AG10803 (cell line): ENCODE data around the gene DEK.
"Not testable (repeated sequence)": the region's sequence is repeated elsewhere in the genome, so short reads cannot be mapped to it uniquely, and the experiment has no call there.

Source experiments
- DNase-seq: peaks from one replicate; pipeline ENCODE4 v3.0.0; 2010; ENCODE audit warnings: low read depth
- H3K4me3 ChIP-seq: 2 replicates; pipeline ENCODE4 v1.5.1; 2011; ENCODE audit warnings: mild to moderate bottlenecking, low read length, control low read depth
- CTCF ChIP-seq: conservative IDR thresholded peaks from 2 replicates; pipeline ENCODE4 v1.5.1; 2011; ENCODE audit warnings: mild to moderate bottlenecking, low read length, control low read depth, inconsistent platforms

The DEK gene

DNA sequence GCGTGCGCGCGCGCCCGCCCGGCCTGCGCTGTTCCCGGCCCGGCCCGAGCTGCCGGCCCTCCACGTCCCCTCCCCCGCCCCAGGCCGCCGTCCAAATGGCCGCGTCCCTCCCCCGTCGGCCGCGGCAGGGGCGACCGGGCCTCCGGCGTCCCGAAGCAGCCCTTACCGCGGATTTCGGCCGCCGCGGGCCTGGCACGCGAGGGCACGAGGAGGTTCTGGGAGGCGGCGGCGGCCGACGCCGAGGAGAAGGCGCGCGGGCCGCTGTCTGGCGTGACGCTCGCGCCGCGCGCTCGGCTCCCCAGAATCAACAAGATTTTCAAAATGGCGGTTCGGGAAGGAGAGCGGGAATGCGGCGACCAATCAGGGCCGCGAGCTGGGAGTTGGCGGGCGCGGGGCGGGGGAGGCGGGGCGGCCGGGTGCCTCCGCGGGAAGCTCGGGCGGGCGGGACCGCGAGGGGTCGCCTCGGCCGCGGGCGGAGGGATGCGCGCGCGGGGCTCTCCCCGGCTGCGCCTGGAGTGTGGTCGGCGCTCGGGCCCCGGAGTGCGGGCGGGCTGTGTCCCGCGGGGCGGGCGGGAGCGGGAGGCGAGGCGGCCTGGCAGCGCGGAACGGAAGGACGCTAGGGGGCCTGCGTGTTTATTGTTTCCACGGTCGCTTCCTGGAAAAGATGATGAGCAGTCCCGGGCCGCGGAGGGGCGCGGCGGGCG is at the start of gene DEK:
DEK (minus strand) TSS at position 312 of the 704 bp plus-strand sequence. CDS start 543 bp downstream, outside the sequence.
- peak within 1 kb of the TSS; percentile 91 for H3K4me3 ChIP-seq
- peak; percentile 81 for DNase-seq
- peak; percentile 52 for TF ChIP-seq CTCF

DNA sequence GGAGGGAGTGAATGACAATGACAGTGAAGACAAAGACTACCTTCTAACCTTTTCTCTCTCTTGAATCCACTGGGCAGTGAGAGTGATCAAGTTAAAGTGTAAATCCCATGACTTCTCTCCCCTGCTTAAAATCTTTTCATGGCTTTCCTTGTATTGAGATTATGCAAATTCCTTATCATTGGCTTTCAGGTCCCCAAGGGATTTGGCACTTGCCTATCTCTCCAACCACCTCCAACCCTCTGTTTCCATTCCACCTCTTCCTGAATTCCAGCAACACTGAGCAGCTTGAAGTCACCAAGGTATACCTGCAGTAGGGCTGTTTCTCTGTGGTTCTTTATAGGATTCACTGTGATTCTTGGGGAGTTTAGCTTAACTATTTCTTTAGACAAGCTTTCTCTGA is 48.0 kb upstream of the DEK start:
- no peak for DNase-seq
- TF ChIP-seq CTCF = no peak

GRCh38 chr6:18310010-18310409 is 45.7 kb upstream of the DEK start:
- DNase-seq, H3K4me3 ChIP-seq: not testable (repeated sequence)

More for the DNA sequence above, 48.0 kb upstream of the DEK start:
- H3K4me3 ChIP-seq = no peak overlapping the region

DNA sequence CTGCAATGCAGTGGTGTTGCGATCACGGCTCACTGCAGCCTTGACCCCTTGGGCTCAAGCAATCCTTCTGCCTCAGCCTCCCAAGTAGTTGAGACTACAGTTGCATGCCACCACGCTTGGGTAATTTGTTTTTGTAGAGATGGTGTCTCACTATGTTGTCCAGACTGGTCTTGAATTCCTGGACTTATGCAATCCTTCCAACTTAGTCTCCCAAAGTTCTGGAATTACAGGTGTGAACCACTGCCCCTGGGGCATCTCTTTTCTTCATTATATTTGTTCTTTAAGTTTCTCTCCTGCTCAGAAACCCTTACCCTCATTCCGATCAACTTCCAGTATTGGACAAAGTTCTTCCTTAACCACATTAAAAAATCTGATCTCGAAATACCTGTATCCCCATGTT is 44.7 kb upstream of the DEK start:
- no peak overlapping the region for H3K4me3 ChIP-seq
- DNase-seq = no peak
- TF ChIP-seq CTCF = no peak

GRCh38 chr6:18308070-18308735 is 43.9 kb upstream of the DEK start:
- peak; percentile 92 for DNase-seq
- no peak for TF ChIP-seq CTCF
- peak overlapping the region; percentile 7; the same call in 1 of the 2 replicates for H3K4me3 ChIP-seq

DNA sequence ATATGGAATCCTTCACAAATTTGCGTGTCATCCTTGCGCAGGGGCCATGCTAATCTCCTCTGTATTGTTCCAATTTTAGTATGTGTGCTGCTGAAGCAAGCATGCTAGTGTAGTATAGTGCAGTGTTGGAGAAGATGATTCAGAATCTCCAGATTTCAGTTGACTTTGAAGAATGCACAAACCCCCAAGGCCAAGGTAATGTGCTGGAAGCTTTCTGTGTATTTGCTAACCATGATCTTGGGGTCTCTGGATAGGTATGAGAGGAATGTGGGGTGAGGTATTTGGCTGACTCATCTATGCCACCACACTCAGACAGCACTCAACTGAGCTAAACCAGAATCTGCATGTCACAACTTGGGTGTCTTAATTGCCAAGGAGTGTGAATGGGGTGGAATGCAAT is 42.6 kb upstream of the DEK start:
- no peak overlapping the region for H3K4me3 ChIP-seq
- DNase-seq = peak; percentile 98
- no peak for TF ChIP-seq CTCF

GRCh38 chr6:18302561-18303439 is 38.5 kb upstream of the DEK start:
- H3K4me3 ChIP-seq = no peak overlapping the region
- TF ChIP-seq CTCF = peak; percentile 32
- peak; percentile 15 for DNase-seq
